ENCODE data around the gene DSE.

DNA sequence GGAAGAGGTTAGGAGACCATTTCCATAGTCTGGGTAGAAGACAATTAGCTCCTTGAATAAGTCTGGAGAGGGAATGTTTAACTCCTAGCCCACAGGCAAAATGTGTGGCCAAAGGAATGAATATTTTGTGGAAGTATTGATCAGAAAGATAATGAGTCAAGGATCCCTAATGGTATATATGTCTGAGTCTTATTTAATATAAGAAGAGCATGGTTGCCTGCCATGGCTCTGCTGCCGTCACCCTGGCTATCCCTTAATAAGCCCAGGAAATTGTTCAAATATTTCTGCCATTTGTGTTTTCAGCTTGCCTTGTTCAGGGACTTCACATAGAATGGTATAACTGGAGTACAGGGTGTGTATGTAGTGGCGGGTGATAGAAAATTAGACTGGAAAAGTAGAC, 72.4 kb downstream of the DSE start:
- TF ChIP-seq, protein P1, sequence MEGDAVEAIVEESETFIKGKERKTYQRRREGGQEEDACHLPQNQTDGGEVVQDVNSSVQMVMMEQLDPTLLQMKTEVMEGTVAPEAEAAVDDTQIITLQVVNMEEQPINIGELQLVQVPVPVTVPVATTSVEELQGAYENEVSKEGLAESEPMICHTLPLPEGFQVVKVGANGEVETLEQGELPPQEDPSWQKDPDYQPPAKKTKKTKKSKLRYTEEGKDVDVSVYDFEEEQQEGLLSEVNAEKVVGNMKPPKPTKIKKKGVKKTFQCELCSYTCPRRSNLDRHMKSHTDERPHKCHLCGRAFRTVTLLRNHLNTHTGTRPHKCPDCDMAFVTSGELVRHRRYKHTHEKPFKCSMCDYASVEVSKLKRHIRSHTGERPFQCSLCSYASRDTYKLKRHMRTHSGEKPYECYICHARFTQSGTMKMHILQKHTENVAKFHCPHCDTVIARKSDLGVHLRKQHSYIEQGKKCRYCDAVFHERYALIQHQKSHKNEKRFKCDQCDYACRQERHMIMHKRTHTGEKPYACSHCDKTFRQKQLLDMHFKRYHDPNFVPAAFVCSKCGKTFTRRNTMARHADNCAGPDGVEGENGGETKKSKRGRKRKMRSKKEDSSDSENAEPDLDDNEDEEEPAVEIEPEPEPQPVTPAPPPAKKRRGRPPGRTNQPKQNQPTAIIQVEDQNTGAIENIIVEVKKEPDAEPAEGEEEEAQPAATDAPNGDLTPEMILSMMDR (IDR thresholded peaks at IDR 0.05) = no peak
- TF ChIP-seq POLR2A (IDR thresholded peaks at IDR 0.05) = no peak
